ENCODE measurements around the gene KAT7. TPM values are rescaled to one million over a fixed set of nuclear protein-coding genes. Genes with fewer than 3 reads are reported as not detected.
A peak's percentile ranks its signal among the peaks of the same experiment; 100 is the strongest.

KAT7 gene
- total and polyA plus RNA-seq, 5 donors from 2014 or later, result 37.0 to 207 (median 49.0) TPM

DNA sequence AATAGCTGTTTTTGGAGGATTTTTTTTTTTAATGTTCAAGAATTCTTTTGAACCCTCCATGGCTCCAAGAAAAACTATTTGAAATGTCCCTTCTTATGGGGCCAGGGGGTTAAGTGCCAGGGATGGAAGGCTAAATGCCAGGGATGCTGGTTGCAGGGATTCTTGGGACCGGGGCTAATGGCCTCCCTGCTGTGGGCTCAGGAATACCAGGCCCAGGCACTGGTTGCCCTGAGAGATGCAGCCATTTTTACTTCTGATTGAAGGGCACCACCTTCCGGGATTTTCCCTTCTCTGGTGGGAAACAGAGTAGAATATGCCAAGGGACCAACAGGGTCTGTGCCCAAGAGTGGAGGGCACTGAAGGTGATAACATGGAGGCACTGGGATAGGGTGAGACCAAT, 10.9 kb upstream of the KAT7 start:
- peaks cover 0 to 9% (median 6%) of the 10 kb centered on the region in 4 donors for H3K4me1 Mint-ChIP-seq
- H3K36me3 Mint-ChIP-seq, result no peaks in the 10 kb centered on the region
- DNase-seq (no peak), ATAC-seq (ENCODE audit: low read depth in 2 of 2) (no peak)
- H3K27me3 Mint-ChIP-seq, result peaks cover 5% of the 10 kb centered on the region
- Histone ChIP-seq H3K4me3 (ENCODE audit: low read depth, low read length) (no peak overlapping the region), H3K9me3 (ENCODE audit: control insufficient read depth in 2 of 2, low read length in 2 of 2) (no peaks in the 10 kb centered on the region), H3K27ac (ENCODE audit: insufficient read depth, low read length, poor library complexity, severe bottlenecking) (no peak overlapping the region), H3K36me3 (ENCODE audit: control insufficient read depth, insufficient read depth, low read length) (no peaks in the 10 kb centered on the region), H3K27me3 (ENCODE audit: control insufficient read depth, insufficient read depth, low read length) (no peaks in the 10 kb centered on the region), H3K4me1 (ENCODE audit: control insufficient read depth, insufficient read depth, low read length, poor library complexity, severe bottlenecking) (no peaks in the 10 kb centered on the region)
- H3K4me3 Mint-ChIP-seq, result no peak overlapping the region
- peak overlapping the region in 1 of 3 donors; percentile 80 for H3K27ac Mint-ChIP-seq
- H3K9me3 Mint-ChIP-seq, result no peaks in the 10 kb centered on the region

DNA sequence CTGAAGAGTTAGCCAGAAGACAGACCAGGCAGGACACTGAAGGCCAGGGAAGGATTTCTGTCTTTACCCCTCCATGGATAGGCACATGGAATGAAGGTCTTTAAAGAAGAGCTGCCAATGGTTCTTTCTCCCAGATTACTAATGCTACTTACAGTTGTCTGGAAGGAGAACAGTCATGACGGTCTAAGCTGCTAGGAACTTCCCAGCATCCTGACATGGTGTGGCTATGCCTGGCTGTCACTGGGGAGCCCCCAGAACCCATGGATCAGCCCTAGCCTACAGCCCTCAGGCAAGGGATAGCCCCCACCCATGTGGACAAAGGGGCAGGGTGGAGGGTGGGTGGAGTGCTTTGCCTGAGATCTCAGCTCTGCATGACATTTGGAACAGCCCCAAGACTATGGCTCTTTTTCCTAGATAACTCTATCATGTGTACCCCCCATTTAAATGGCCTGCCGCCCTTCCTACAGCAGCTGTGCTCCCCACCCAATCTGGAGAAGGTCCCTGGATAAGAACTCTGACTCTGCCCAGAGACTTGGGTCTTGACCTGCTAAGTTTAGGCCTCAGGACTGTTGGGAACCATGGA, 9.2 kb upstream of the KAT7 start:
- Mint-ChIP-seq H3K4me1 (peaks cover 0 to 11% (median 7%) of the 10 kb centered on the region in 4 donors), H3K9me3 (no peaks in the 10 kb centered on the region), H3K27me3 (peaks cover 10% of the 10 kb centered on the region), H3K4me3 (no peak overlapping the region), H3K27ac (peak overlapping the region in 1 of 3 donors; percentile 40), H3K36me3 (no peaks in the 10 kb centered on the region)
- no peak overlapping the region for H3K27ac ChIP-seq (ENCODE audit: insufficient read depth, low read length, poor library complexity, severe bottlenecking)
- no peak overlapping the region for H3K4me3 ChIP-seq (ENCODE audit: low read depth, low read length)
- no peaks in the 10 kb centered on the region for H3K27me3 ChIP-seq (ENCODE audit: control insufficient read depth, insufficient read depth, low read length)
- H3K36me3 ChIP-seq (ENCODE audit: control insufficient read depth, insufficient read depth, low read length), result no peaks in the 10 kb centered on the region
- no peaks in the 10 kb centered on the region for H3K9me3 ChIP-seq (ENCODE audit: control insufficient read depth in 2 of 2, low read length in 2 of 2)
- no peaks in the 10 kb centered on the region for H3K4me1 ChIP-seq (ENCODE audit: control insufficient read depth, insufficient read depth, low read length, poor library complexity, severe bottlenecking)
- DNase-seq (no peak), ATAC-seq (ENCODE audit: low read depth in 2 of 2) (no peak)

GRCh38 chr17:49779739-49780231, 8.7 kb upstream of the KAT7 start:
- H3K4me1 ChIP-seq (ENCODE audit: control insufficient read depth, insufficient read depth, low read length, poor library complexity, severe bottlenecking), result no peaks in the 10 kb centered on the region
- Mint-ChIP-seq H3K4me3 (no peak overlapping the region), H3K4me1 (peaks cover 0 to 11% (median 7%) of the 10 kb centered on the region in 4 donors), H3K27me3 (peaks cover 10% of the 10 kb centered on the region), H3K9me3 (no peaks in the 10 kb centered on the region), H3K36me3 (no peaks in the 10 kb centered on the region), H3K27ac (peak overlapping the region in 1 of 3 donors; percentile 40)
- ATAC-seq (ENCODE audit: low read depth in 2 of 2) (no peak), DNase-seq (peak in 2 of 3 donors; percentile 30 to 60)
- H3K27me3 ChIP-seq (ENCODE audit: control insufficient read depth, insufficient read depth, low read length), result no peaks in the 10 kb centered on the region
- H3K27ac ChIP-seq (ENCODE audit: insufficient read depth, low read length, poor library complexity, severe bottlenecking), result no peak overlapping the region
- H3K4me3 ChIP-seq (ENCODE audit: low read depth, low read length), result no peak overlapping the region
- H3K9me3 ChIP-seq (ENCODE audit: control insufficient read depth in 2 of 2, low read length in 2 of 2), result no peaks in the 10 kb centered on the region
- H3K36me3 ChIP-seq (ENCODE audit: control insufficient read depth, insufficient read depth, low read length), result no peaks in the 10 kb centered on the region

DNA sequence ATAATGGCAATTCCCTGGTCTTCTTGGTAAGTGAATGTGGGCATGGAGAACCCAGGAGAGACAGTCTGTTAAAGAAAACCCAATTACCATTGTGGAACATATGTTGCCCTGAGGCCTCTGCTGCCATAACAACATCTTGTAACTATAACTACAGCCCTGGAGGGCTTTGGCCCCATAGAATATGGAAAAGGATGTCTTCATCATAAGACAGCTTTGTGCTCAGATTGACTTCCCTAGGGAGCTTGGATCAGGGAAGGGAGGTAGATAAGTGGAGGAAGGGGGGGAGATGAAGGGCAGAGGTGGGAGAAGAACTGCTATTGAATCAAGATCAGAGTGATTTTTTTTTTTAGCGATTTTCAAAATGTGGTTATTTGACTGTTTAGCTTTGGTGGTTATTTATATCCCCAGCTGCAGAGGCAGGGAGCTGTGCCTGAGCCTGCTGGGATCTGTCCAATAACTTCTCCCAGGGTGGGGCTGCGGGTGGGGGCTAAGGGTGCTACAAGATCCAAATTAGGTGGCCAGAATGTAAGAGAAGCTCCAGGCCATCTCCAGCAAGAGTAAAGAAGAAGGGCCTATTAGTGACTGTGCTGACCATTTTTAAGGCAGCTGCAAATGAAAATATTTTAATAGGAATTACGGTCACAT, 5.3 kb upstream of the KAT7 start:
- Histone ChIP-seq H3K9me3 (ENCODE audit: control insufficient read depth in 2 of 2, low read length in 2 of 2) (no peaks in the 10 kb centered on the region), H3K27ac (ENCODE audit: insufficient read depth, low read length, poor library complexity, severe bottlenecking) (no peak overlapping the region), H3K36me3 (ENCODE audit: control insufficient read depth, insufficient read depth, low read length) (no peaks in the 10 kb centered on the region), H3K4me1 (ENCODE audit: control insufficient read depth, insufficient read depth, low read length, poor library complexity, severe bottlenecking) (peaks cover 8% of the 10 kb centered on the region), H3K4me3 (ENCODE audit: low read depth, low read length) (no peak overlapping the region), H3K27me3 (ENCODE audit: control insufficient read depth, insufficient read depth, low read length) (no peaks in the 10 kb centered on the region)
- H3K4me1 Mint-ChIP-seq, result peaks cover 6 to 23% (median 16%) of the 10 kb centered on the region in 4 donors
- DNase-seq, result no peak
- H3K4me3 Mint-ChIP-seq, result no peak overlapping the region
- H3K9me3 Mint-ChIP-seq, result no peaks in the 10 kb centered on the region
- H3K27ac Mint-ChIP-seq, result peak overlapping the region in 1 of 3 donors; percentile 58
- no peaks in the 10 kb centered on the region for H3K36me3 Mint-ChIP-seq
- ATAC-seq (ENCODE audit: low read depth in 2 of 2), result no peak
- H3K27me3 Mint-ChIP-seq, result peaks cover 10% of the 10 kb centered on the region

GRCh38 chr17:49783791-49784190, 4.7 kb upstream of the KAT7 start:
- H3K36me3 Mint-ChIP-seq, result no peaks in the 10 kb centered on the region
- peaks cover 9 to 26% (median 17%) of the 10 kb centered on the region in 4 donors for H3K4me1 Mint-ChIP-seq
- H3K9me3 Mint-ChIP-seq, result no peaks in the 10 kb centered on the region
- Histone ChIP-seq H3K36me3 (ENCODE audit: control insufficient read depth, insufficient read depth, low read length) (no peaks in the 10 kb centered on the region), H3K4me3 (ENCODE audit: low read depth, low read length) (no peak overlapping the region), H3K27me3 (ENCODE audit: control insufficient read depth, insufficient read depth, low read length) (no peaks in the 10 kb centered on the region), H3K27ac (ENCODE audit: insufficient read depth, low read length, poor library complexity, severe bottlenecking) (no peak overlapping the region), H3K9me3 (ENCODE audit: control insufficient read depth in 2 of 2, low read length in 2 of 2) (no peaks in the 10 kb centered on the region), H3K4me1 (ENCODE audit: control insufficient read depth, insufficient read depth, low read length, poor library complexity, severe bottlenecking) (peaks cover 8% of the 10 kb centered on the region)
- H3K4me3 Mint-ChIP-seq, result peak overlapping the region in 1 of 4 donors; percentile 17
- ATAC-seq (ENCODE audit: low read depth in 2 of 2) (no peak), DNase-seq (no peak)
- H3K27ac Mint-ChIP-seq, result peak overlapping the region in 1 of 3 donors; percentile 4
- H3K27me3 Mint-ChIP-seq, result peaks cover 10% of the 10 kb centered on the region

DNA sequence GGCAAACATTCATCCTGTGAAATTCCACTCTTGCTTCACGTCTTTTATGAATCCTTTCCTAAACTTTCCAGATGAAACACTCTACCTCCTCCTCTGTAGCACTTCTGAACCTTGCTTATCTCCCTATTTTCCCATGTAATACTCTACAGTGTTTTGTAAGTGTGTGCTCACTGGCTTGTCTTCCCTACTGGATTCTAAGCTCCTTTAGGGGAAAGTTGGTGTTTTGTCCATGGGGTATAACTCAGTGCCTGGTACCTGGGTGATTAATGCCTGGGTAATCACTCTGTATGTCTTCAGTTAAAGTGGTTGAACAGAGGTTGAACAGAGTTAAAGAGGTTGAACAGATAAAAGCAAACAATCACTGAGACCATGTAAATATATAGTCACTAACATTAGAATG, 3.8 kb upstream of the KAT7 start:
- Histone ChIP-seq H3K4me1 (ENCODE audit: control insufficient read depth, insufficient read depth, low read length, poor library complexity, severe bottlenecking) (peaks cover 14% of the 10 kb centered on the region), H3K9me3 (ENCODE audit: control insufficient read depth in 2 of 2, low read length in 2 of 2) (no peaks in the 10 kb centered on the region), H3K27me3 (ENCODE audit: control insufficient read depth, insufficient read depth, low read length) (no peaks in the 10 kb centered on the region), H3K36me3 (ENCODE audit: control insufficient read depth, insufficient read depth, low read length) (no peaks in the 10 kb centered on the region), H3K4me3 (ENCODE audit: low read depth, low read length) (no peak overlapping the region), H3K27ac (ENCODE audit: insufficient read depth, low read length, poor library complexity, severe bottlenecking) (no peak overlapping the region)
- Mint-ChIP-seq H3K27ac (peak overlapping the region in 1 of 3 donors; percentile 4), H3K36me3 (no peaks in the 10 kb centered on the region), H3K4me1 (peaks cover 12 to 28% (median 22%) of the 10 kb centered on the region in 4 donors), H3K9me3 (no peaks in the 10 kb centered on the region), H3K27me3 (peaks cover 10% of the 10 kb centered on the region), H3K4me3 (peak overlapping the region in 1 of 4 donors; percentile 39)
- DNase-seq, result no peak
- no peak for ATAC-seq (ENCODE audit: low read depth in 2 of 2)

DNA sequence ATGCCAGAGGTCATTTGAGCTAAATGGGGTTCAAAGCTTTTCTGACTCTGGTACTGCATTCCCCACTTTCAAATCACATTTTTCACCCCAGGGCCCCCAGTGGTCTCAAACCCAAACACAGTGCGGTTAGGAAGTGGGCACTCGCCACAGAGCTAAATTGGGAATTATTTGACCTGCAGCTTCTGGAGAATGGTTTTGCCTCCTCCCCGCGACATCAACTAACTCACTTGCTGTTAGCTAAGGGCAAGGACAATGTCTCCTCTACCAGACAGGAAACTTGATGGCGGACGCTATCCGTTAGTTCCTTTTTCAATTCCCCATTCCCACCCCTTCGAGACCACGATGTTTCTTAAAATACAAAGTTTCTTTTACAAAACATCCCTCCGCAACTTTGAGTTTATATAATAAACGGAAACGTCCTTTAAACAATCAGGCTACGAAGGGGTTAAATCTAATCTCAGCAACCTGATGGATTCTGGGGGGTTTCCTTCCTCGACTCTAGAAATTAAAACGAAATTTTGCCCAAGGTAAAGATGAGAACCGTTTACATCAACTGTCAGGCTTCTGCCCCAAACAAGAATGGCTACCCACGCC, 500 bp upstream of the KAT7 start:
- Histone ChIP-seq H3K4me1 (ENCODE audit: control insufficient read depth, insufficient read depth, low read length, poor library complexity, severe bottlenecking) (peaks cover 39% of the 10 kb centered on the region), H3K4me3 (ENCODE audit: low read depth, low read length) (peak overlapping the region; percentile 95), H3K9me3 (ENCODE audit: control insufficient read depth in 2 of 2, low read length in 2 of 2) (no peaks in the 10 kb centered on the region), H3K36me3 (ENCODE audit: control insufficient read depth, insufficient read depth, low read length) (peaks cover 23% of the 10 kb centered on the region), H3K27ac (ENCODE audit: insufficient read depth, low read length, poor library complexity, severe bottlenecking) (peak overlapping the region; percentile 99), H3K27me3 (ENCODE audit: control insufficient read depth, insufficient read depth, low read length) (no peaks in the 10 kb centered on the region)
- Mint-ChIP-seq H3K4me3 (peak overlapping the region; percentile 90 to 100 (median 94)), H3K27ac (peak overlapping the region; percentile 96 to 99 (median 98)), H3K27me3 (peaks cover 1% of the 10 kb centered on the region), H3K9me3 (no peaks in the 10 kb centered on the region), H3K4me1 (peaks cover 22 to 58% (median 47%) of the 10 kb centered on the region in 4 donors), H3K36me3 (peaks cover 17% of the 10 kb centered on the region)
- ATAC-seq (ENCODE audit: low read depth in 2 of 2) (no peak), DNase-seq (peak in 1 of 3 donors; percentile 8)

All from CD4-positive, CD25-positive, alpha-beta regulatory T cell (primary cell).